K562 (cell line): ENCODE data around the gene PTPRO. TPM values are rescaled to one million over a fixed set of nuclear protein-coding genes. Genes with fewer than 3 reads are reported as not detected.

Source experiments
- ATAC-seq: fragments of 200-7000 bp; cut with Tn5 transposase; 3 replicates; pipeline ENCODE4 v1.9.1; 2020; ENCODE audit warnings: moderate library complexity
- BruUV-seq: library from RNA; stranded (reverse); fragments of 400-500 nt; replicated peaks from 2 replicates; lab custom pipeline; 2021; lab: Mats Ljungman, UMichigan
- CTCF ChIA-PET: fragments of 300-600 bp; formaldehyde crosslinking; extraction: SDS; loops from one replicate; lab custom pipeline; 2021; ENCODE audit warnings: low intra/inter-chr PET ratio; lab: Yijun Ruan, JAX
- POLR2A ChIA-PET: fragments of 300-600, 350-650 bp; sonication (Branson Sonifier 250); formaldehyde crosslinking; extraction: SDS; loops from one replicate; lab custom pipeline; 2021; ENCODE audit warnings: antibody characterized with exemption, inconsistent platforms; lab: Yijun Ruan, JAX
- DNase-seq, 4 experiments: peaks; one replicate each; pipeline versions ENCODE4 v3.0.0 to v3.0.0-alpha.2; 2011 to 2018; ENCODE audit warnings: low spot score in 3 of 4, mixed read lengths in 3 of 4; ENCODE audit errors: extremely low read depth in 1 of 4
- FAIRE-seq: peaks from 2 replicates; lab custom pipeline; 2011; peaks lifted over from hg19 to GRCh38; lab: Jason Lieb, UNC
- H2AFZ ChIP-seq: 2 replicates; pipeline ENCODE4 v1.6.0; 2011; ENCODE audit warnings: low read depth, low read length, control low read depth, inconsistent platforms
- H3K27ac ChIP-seq: fragments of 200-600 bp; 3 replicates; pipeline ENCODE4 v1.8.0; 2011; ENCODE audit warnings: low read depth, mild to moderate bottlenecking, control low read depth, inconsistent platforms, low read length, moderate library complexity, mixed read lengths; ENCODE audit errors: extremely low read depth
- H3K27me3 ChIP-seq, 2 experiments: fragments of 300-600 bp in 1 of 2; 2 replicates in 1 of 2; 3 replicates in 1 of 2; pipeline versions ENCODE4 v1.6.0 to v1.8.0; 2011; ENCODE audit warnings: inconsistent platforms in 2 of 2, low read length in 2 of 2, mild to moderate bottlenecking in 1 of 2, mixed read lengths in 1 of 2, moderate library complexity in 1 of 2; ENCODE audit not compliant: control insufficient read depth in 2 of 2, insufficient read depth in 2 of 2
- H3K36me3 ChIP-seq: fragments of 300-600 bp; 3 replicates; pipeline ENCODE4 v1.8.0; 2011; ENCODE audit warnings: mild to moderate bottlenecking, low read length, inconsistent platforms; ENCODE audit not compliant: control insufficient read depth, insufficient read depth
- H3K4me1 ChIP-seq, 2 experiments: fragments of 200-600 bp in 1 of 2; replicated peaks in 1 of 2; 2 replicates in 1 of 2; 3 replicates in 1 of 2; pipeline versions ENCODE4 v1.5.1 to v1.8.0; 2011; ENCODE audit warnings: inconsistent platforms in 2 of 2, low read length in 2 of 2, mild to moderate bottlenecking in 1 of 2, mixed read lengths in 1 of 2, moderate library complexity in 1 of 2; ENCODE audit not compliant: control insufficient read depth in 2 of 2, insufficient read depth in 2 of 2
- H3K4me2 ChIP-seq: 2 replicates; pipeline ENCODE4 v1.6.1; 2011; ENCODE audit warnings: low read length, control low read depth, inconsistent platforms, mixed read lengths; ENCODE audit not compliant: insufficient read depth
- H3K4me3 ChIP-seq: fragments of 200-600 bp; sonication (generic), shearing (Covaris generic); 2 replicates; pipeline ENCODE4 v1.5.1; 2016; ENCODE audit warnings: control low read depth, inconsistent platforms
- H3K79me2 ChIP-seq: fragments of 200-600 bp; 3 replicates; pipeline ENCODE4 v1.8.0; 2011; ENCODE audit warnings: low read length, inconsistent platforms; ENCODE audit not compliant: control insufficient read depth, insufficient read depth
- H3K9ac ChIP-seq, 2 experiments: 2 replicates each; pipeline versions ENCODE4 v1.6.0 to v1.6.1; 2011; ENCODE audit warnings: low read depth in 2 of 2, low read length in 2 of 2, control low read depth in 1 of 2, inconsistent platforms in 1 of 2, mild to moderate bottlenecking in 1 of 2, mixed read lengths in 1 of 2; ENCODE audit not compliant: insufficient read depth in 1 of 2
- H3K9me1 ChIP-seq: one replicate; pipeline ENCODE4 v1.6.0; 2011; ENCODE audit warnings: inconsistent platforms, mild to moderate bottlenecking, low read length, moderate library complexity; ENCODE audit not compliant: control insufficient read depth, insufficient read depth
- H3K9me3 ChIP-seq: replicated peaks from 2 replicates; pipeline ENCODE4 v1.5.1; 2011; ENCODE audit warnings: low read depth, low read length, inconsistent platforms; ENCODE audit not compliant: control insufficient read depth, insufficient read depth
- H4K20me1 ChIP-seq: replicated peaks from 2 replicates; pipeline ENCODE4 v1.6.1; 2011; ENCODE audit warnings: low read length, inconsistent platforms, mixed read lengths; ENCODE audit not compliant: control insufficient read depth, insufficient read depth
- TRIM25 ChIP-seq: fragments of 450-650 bp; IDR thresholded peaks from 2 replicates; pipeline ENCODE4 v1.7.0; 2016; ENCODE audit warnings: borderline replicate concordance
- ZNF134 ChIP-seq: fragments of 250-450 bp; sonication (Bioruptor Pico); conservative IDR thresholded peaks from 2 replicates; pipeline ENCODE4 v1.4.0; 2020
- WGBS: fragments of 100-300 bp; shearing (Covaris generic); methylation state at CpG from one replicate; pipeline ENCODE4 v1.1.6; 2016; ENCODE audit warnings: low coverage, mixed read lengths; ENCODE audit not compliant: insufficient coverage; ENCODE audit errors: missing lambda C conversion rate; 5-methylcytosine and 5-hydroxymethylcytosine counted together
- in situ Hi-C: fragments of 300-500 bp; cut with MboI; formaldehyde crosslinking; loops from 4 replicates; pipeline ENCODE4 v1.15.0; 2018; ENCODE audit warnings: inconsistent platforms, mixed read lengths
- intact Hi-C: fragments of 100-400 bp; cut with micrococcal nuclease; formaldehyde crosslinking; loops from 2 replicates; pipeline ENCODE4 v1.14.2; 2022
- polyA plus RNA-seq, 8 experiments: library from polyadenylated mRNA; depleted of rRNA in 4 of 8; stranded (reverse) in 5 of 8; unstranded in 3 of 8; fragments of >200 nt; fragmentation: Nextera tagmentation in 2 of 8; fragmentation: Illumina TruSeq in 1 of 8; extraction: Ambion mirVana in 2 of 8; extraction: Trizol in 1 of 8; gene quantifications; 2 replicates each; pipeline versions ENCODE4 v1.2.1 to v1.2.3, GENCODE V29; 2011 to 2014; ENCODE audit warnings: inconsistent platforms in 1 of 8, missing spikeins in 1 of 8
- total RNA-seq, 7 experiments: library from RNA; depleted of rRNA in 6 of 7; stranded (reverse); fragments of >200 nt in 6 of 7; fragmentation: Illumina TruSeq in 2 of 7; extraction: Trizol in 2 of 7; gene quantifications; 2 replicates each; pipeline versions ENCODE4 v1.2.1 to v1.2.3, GENCODE V29; 2011 to 2021; ENCODE audit warnings: low replicate concordance in 1 of 7

PTPRO gene
- total and polyA plus RNA-seq, 9 of the 15 experiments (the other 6 are each of a cell fraction or from before 2014, with no cell fraction given), result 0.22 TPM; not detected in 8

- Histone ChIP-seq H3K27me3 (no peaks in the 10 kb centered on the region), H3K79me2 (no peaks in the 10 kb centered on the region)
- CTCF ChIA-PET, result no interaction called here
These were observed 163.2 kb downstream of the PTPRO start for GRCh38 chr12:15485466-15485865.

More at GRCh38 chr12:15485466-15485865, 163.2 kb downstream of the PTPRO start:
- Histone ChIP-seq H3K4me1 (no peaks in the 10 kb centered on the region), H3K4me3 (no peak overlapping the region), H3K9ac (no peak overlapping the region), H3K9me3 (no peaks in the 10 kb centered on the region), H4K20me1 (no peaks in the 10 kb centered on the region), H3K36me3 (no peaks in the 10 kb centered on the region), H3K27ac (no peak overlapping the region), H3K4me2 (no peak overlapping the region), H3K9me1 (no peaks in the 10 kb centered on the region), H2AFZ (no peak overlapping the region)
- TF ChIP-seq ZNF134 (CRISPR knock-in tag) (0 out of 2 replicates have a peak, but pooled peaks have one; percentile 12), TRIM25 (no peak)
- DNase-seq (no peak), ATAC-seq (no peak), FAIRE-seq (no peak)
- WGBS, result 0% methylated on average over 3 of the region's 3 CpGs
- intact Hi-C loops (no loop called here), in situ Hi-C loops (no loop called here)
- BruUV-seq, result no TSS peak
- POLR2A ChIA-PET, result no interaction called here
